ENCODE measurements around the gene GAR1. TPM values are rescaled to one million over a fixed set of nuclear protein-coding genes. Genes with fewer than 3 reads are reported as not detected.

GAR1 gene
- total and polyA plus RNA-seq, 9 of the 15 experiments (the other 6 are each of a cell fraction or from before 2014, with no cell fraction given) = 35.7 to 194 (median 68.2) TPM

DNA sequence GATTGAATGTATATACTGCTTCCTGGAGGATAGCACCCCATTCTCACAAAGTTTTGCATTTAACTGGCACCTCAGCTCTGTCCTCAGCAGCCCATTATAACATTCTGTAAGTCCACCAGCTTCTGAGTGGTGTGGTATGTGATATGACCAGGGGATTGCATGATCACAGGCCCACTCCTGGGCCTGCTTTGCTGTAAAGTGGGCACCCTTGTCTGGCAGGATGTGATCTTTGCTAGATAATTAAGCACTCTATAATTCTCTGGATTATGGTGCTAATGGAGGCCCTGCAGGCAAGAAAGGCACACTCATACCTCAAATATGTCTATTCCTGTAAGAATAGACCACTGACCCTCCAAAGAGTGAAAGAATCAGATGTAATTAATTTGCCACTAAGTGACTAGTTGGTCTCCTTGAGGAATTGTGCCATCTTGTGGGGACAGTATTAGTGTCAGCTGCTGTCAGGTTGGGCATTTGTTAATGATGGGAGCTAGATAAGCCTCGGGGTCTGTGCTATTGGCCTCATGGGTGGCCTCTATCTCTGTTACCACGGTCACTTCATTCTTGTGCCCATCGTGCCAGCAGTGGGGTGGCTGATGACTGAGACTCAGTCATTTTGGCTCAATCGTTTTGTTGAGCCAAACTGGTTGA lies 11.5 kb upstream of the GAR1 start (continued):
- TF ChIP-seq RERE (CRISPR knock-in tag; IDR thresholded peaks at IDR 0.05; ENCODE audit: borderline replicate concordance) (no peak), ZNF282 (CRISPR knock-in tag; IDR thresholded peaks at IDR 0.05) (no peak), ZC3H11A (IDR thresholded peaks at IDR 0.05; ENCODE audit: low read depth, low read length) (no peak), ZNF311 (CRISPR knock-in tag; IDR thresholded peaks at IDR 0.05) (no peak), MAFK (IDR thresholded peaks at IDR 0.05; ENCODE audit: low read length) (no peak), NR4A1 (CRISPR knock-in tag; IDR thresholded peaks at IDR 0.05) (no peak), NR4A1 (tag; IDR thresholded peaks at IDR 0.05) (no peak), ASH1L (IDR thresholded peaks at IDR 0.05; ENCODE audit: borderline replicate concordance, low read depth, partially characterized antibody) (no peak), ZZZ3 (IDR thresholded peaks at IDR 0.05) (no peak), MCM7 (IDR thresholded peaks at IDR 0.05) (no peak), ZKSCAN8 (CRISPR knock-in tag; IDR thresholded peaks at IDR 0.05) (no peak), SP2 (IDR thresholded peaks at IDR 0.05; ENCODE audit: extremely low read depth, low read depth, low read length, poor library complexity, severe bottlenecking) (no peak), TAF1 (IDR thresholded peaks at IDR 0.05; ENCODE audit: control insufficient read depth, extremely low read depth, insufficient read depth, low read length, severe bottlenecking) (no peak), RB1 (IDR thresholded peaks at IDR 0.05; ENCODE audit: low read depth) (0 out of 2 replicates have a peak, but pooled peaks have one; percentile 21), PURB (CRISPR knock-in tag; IDR thresholded peaks at IDR 0.05; ENCODE audit: low read depth) (no peak), SIRT6 (IDR thresholded peaks at IDR 0.05; ENCODE audit: low read depth, low read length) (no peak), KLF13 (tag; IDR thresholded peaks at IDR 0.05; ENCODE audit: borderline replicate concordance, low read depth) (no peak), JUNB (CRISPR knock-in tag; conservative IDR thresholded peaks at IDR 0.05) (no peak), ZNF384 (IDR thresholded peaks at IDR 0.05; ENCODE audit: low read depth, low read length) (no peak), CREB3 (tag; conservative IDR thresholded peaks at IDR 0.05; ENCODE audit: low read depth) (no peak)
- TF ChIP-seq, protein P1, sequence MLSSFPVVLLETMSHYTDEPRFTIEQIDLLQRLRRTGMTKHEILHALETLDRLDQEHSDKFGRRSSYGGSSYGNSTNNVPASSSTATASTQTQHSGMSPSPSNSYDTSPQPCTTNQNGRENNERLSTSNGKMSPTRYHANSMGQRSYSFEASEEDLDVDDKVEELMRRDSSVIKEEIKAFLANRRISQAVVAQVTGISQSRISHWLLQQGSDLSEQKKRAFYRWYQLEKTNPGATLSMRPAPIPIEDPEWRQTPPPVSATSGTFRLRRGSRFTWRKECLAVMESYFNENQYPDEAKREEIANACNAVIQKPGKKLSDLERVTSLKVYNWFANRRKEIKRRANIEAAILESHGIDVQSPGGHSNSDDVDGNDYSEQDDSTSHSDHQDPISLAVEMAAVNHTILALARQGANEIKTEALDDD (IDR thresholded peaks at IDR 0.05) = 0 out of 2 replicates have a peak, but pooled peaks have one; percentile 20

Data from K562 (cell line).